NCI-H1436 (cell line): ENCODE results near the gene CAVIN2.

Experiments
- DNase-seq: peaks from one replicate; lab custom pipeline; 2025; lab: John Stamatoyannopoulos, UW

Gene CAVIN2

GRCh38 chr2:191839918-191840804 lies 6.7 kb downstream of the CAVIN2 start:
- no peak for DNase-seq

- no peak for DNase-seq
Observed at GRCh38 chr2:191838526-191838925, 8.4 kb downstream of the CAVIN2 start.

- no peak for DNase-seq
Observed at GRCh38 chr2:191836853-191837769, 9.8 kb downstream of the CAVIN2 start.

GRCh38 chr2:191836471-191836852 lies 10.4 kb downstream of the CAVIN2 start:
- no peak for DNase-seq

- no peak for DNase-seq
Observed at GRCh38 chr2:191835539-191836350, 11.1 kb downstream of the CAVIN2 start.

- no peak for DNase-seq
Observed at GRCh38 chr2:191835100-191835499, 11.8 kb downstream of the CAVIN2 start.

- DNase-seq = no peak
Observed at GRCh38 chr2:191833356-191833755, 13.5 kb downstream of the CAVIN2 start.

- no peak for DNase-seq
Observed at GRCh38 chr2:191832668-191833067, 14.2 kb downstream of the CAVIN2 start.

- DNase-seq = no peak
Observed at GRCh38 chr2:191831410-191831994, 15.4 kb downstream of the CAVIN2 start.

- DNase-seq = no peak
Observed at GRCh38 chr2:191824398-191824797, 22.5 kb downstream of the CAVIN2 start.

- DNase-seq = no peak
Observed at GRCh38 chr2:191821078-191821477, 25.8 kb downstream of the CAVIN2 start.

- DNase-seq = no peak
Observed at GRCh38 chr2:191818725-191819350, 28.1 kb downstream of the CAVIN2 start.

- no peak for DNase-seq
Observed at GRCh38 chr2:191818133-191818532, 28.8 kb downstream of the CAVIN2 start.

- no peak for DNase-seq
Observed at GRCh38 chr2:191815010-191815409, 31.9 kb downstream of the CAVIN2 start.

- DNase-seq = no peak
Observed at GRCh38 chr2:191813943-191814342, 32.9 kb downstream of the CAVIN2 start.

GRCh38 chr2:191811807-191812602 lies 34.9 kb downstream of the CAVIN2 start:
- DNase-seq = peak; percentile 65

- no peak for DNase-seq
Observed at GRCh38 chr2:191806396-191806795, 40.5 kb downstream of the CAVIN2 start.

- DNase-seq = no peak
Observed at GRCh38 chr2:191804766-191805165, 42.1 kb downstream of the CAVIN2 start.

- no peak for DNase-seq
Observed at GRCh38 chr2:191803007-191803406, 43.9 kb downstream of the CAVIN2 start.

- DNase-seq = no peak
Observed at GRCh38 chr2:191802180-191802579, 44.7 kb downstream of the CAVIN2 start.
